ENCODE results near the gene CLEC4E.

DNA sequence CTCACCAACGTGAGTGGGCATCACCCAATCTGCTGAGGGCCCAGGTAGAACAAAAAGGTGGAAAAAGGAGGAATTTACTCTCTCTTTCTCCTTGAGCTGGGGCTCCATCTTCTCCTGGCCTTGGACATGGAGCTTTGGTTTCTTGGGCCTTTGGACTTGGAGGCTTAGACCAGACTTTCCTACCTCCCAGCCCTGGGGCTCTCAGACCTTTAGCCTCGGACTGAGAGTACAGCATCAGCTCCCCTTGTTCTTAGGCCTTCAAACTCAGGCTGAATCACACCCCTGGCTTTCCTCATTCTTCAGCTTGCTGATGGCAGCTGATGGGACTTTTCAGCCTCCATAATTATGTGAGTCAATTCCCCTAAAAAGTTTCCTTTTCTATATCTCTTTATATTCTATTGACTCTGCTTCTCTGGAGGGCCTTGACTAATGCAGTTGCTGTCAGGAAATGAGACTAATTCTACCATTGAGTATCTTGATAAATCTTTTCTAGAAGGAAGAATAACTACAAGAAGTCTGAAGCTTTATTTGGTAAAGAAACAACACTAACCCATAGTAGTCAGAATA, 15.9 kb upstream of the CLEC4E start:
- no peak for TF ChIP-seq POLR2AphosphoS5 (IDR thresholded peaks at IDR 0.05)
- TF ChIP-seq, protein P1, sequence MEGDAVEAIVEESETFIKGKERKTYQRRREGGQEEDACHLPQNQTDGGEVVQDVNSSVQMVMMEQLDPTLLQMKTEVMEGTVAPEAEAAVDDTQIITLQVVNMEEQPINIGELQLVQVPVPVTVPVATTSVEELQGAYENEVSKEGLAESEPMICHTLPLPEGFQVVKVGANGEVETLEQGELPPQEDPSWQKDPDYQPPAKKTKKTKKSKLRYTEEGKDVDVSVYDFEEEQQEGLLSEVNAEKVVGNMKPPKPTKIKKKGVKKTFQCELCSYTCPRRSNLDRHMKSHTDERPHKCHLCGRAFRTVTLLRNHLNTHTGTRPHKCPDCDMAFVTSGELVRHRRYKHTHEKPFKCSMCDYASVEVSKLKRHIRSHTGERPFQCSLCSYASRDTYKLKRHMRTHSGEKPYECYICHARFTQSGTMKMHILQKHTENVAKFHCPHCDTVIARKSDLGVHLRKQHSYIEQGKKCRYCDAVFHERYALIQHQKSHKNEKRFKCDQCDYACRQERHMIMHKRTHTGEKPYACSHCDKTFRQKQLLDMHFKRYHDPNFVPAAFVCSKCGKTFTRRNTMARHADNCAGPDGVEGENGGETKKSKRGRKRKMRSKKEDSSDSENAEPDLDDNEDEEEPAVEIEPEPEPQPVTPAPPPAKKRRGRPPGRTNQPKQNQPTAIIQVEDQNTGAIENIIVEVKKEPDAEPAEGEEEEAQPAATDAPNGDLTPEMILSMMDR (IDR thresholded peaks at IDR 0.05), result no peak
- TF ChIP-seq POLR2A (IDR thresholded peaks at IDR 0.05), result no peak
